ENCODE measurements around the gene WNT8B.
A peak's percentile ranks its signal among the peaks of the same experiment; 100 is the strongest.

The WNT8B gene

DNA sequence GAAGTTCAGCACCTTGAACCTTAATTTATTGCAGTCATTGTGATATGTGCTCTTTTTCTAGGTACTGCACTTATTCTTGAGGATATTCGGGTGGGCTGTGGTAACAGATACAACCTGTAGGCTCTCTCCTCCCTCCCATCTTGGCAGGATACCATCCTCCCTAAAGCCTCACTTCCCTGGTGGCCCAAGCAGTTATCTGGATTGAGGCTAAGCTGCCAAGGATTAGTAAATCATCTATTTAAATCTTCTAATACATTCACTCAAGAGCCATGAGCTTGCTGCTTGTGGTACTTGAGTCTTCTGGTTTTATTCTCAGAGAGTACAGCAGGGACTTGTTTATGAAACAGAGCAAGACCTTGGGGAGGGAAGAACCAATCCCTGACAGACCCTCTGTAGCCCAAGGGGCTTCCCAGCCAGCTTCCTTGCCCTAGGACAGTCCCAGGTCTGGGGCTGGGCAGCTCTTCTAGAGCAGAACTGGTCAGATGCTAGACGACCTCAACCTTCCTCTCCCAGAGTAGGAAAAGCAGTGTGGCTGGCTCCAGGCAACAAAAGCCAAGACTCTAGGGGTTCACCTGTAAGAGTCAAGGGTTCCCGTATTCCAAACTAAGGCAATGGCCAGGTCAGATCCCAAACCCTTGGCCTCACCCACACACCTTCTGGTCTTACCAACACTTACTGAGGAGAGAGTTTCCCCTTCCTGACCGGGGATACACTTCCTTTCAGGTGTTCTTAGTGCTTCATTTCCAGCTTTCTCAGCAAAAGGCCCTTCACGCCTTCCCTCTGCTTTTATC is 21.3 kb downstream of the WNT8B start:
- no peak for DNase-seq

DNA sequence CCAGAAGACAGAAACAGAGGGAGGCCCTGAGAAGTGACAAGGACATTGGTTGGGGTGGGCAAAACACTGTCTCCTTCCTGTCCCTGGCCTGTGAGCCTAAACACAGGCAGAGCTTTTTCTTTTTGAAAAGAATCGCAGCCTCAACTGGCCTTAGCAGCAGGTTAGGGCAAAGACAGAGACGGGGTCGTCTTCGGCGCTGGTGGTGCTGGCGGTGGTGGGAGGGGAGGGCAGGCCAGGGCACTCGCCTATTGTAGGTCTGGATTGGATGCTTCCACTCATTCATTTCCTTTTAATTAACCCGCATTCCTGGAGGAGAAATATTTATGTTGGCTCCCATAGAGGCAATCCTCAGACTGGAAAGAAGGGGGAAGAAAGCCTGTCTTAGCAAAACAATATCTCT is 22.6 kb downstream of the WNT8B start:
- DNase-seq: no peak

GRCh38 chr10:100485801-100486495 is 23.1 kb downstream of the WNT8B start:
- no peak for DNase-seq

DNA sequence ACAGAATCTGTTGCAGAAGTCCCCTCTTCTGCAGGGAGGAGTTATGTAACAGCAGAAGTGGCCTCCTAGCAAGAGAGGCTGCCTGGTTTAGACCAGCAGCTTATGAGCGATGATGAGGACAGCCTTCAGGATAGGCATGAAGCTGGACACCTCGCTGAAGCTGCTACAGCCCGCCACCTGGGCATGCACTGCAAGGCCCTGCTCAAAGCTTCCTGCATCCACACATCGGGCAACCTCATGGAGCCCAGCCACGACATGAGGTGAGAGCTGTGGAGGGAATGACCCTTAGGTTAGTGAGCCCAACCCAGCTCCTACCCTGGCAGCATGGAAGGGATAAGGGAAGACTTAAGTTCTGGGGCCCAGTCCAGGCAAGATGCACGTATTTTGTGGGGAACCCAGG is 24.7 kb downstream of the WNT8B start:
- DNase-seq: no peak

- DNase-seq: no peak
Measured at GRCh38 chr10:100489396-100489795, 26.6 kb downstream of the WNT8B start.

DNA sequence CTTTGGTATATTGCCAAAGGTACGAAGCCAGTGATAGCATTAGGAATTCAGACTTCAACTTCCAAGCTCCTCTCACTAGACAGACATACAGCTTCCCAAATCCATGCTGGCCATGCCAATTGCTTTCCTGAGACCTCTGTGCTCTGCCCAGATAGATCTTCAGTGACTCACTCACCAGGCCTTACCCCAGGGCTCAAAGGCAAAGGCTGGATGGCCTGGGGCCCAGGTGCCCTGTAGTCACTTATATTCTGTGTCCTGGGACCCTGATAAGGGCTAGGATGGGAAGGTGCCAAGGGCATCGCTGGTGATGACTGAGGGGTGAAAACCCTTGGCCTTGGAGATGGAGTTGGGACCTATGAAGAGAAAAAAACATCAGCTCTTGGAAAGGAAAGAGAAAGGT is 27.7 kb downstream of the WNT8B start:
- no peak for DNase-seq

DNA sequence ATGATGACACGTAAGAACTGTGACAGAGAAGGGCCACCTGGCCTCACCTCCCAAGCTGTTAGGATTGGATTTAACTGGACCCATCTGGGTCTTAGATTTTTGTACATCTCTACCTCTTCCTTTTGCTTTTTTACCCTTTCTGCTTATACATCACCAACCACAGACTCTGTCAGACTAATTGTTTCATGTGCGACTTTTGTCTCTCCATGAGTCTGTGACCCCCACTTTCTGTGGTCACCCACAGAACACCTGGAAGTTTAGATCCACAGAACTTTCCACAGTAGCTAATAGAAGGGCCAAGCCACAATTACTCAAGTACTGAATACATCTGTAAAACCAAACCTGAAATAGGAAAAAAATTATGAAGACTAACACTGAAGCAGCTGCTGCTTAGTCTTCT is 33.8 kb downstream of the WNT8B start:
- no peak for DNase-seq

DNA sequence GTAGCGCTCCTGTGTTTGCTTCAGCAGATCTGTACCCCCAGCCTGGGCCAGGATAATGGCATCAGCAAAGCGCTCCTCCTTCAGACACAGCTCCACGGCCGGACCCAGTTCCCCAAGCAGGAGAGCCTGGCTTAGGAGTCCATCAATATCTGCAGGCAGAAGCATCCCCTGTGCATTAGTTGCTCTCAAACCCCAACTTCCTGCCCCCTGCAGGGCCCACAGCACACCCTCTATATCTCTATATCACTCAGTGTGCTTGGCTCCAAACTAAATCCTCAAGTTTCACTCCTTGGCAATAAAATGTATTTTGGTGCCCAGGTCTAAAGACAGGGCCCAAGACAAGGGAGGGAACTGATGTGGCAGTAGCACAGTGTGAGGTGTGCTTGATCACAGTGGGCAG is 35.2 kb downstream of the WNT8B start:
- no peak for DNase-seq

- DNase-seq: no peak
Measured at GRCh38 chr10:100501423-100501822, 38.6 kb downstream of the WNT8B start.

GRCh38 chr10:100502926-100503494 is 40.2 kb downstream of the WNT8B start:
- no peak for DNase-seq

DNA sequence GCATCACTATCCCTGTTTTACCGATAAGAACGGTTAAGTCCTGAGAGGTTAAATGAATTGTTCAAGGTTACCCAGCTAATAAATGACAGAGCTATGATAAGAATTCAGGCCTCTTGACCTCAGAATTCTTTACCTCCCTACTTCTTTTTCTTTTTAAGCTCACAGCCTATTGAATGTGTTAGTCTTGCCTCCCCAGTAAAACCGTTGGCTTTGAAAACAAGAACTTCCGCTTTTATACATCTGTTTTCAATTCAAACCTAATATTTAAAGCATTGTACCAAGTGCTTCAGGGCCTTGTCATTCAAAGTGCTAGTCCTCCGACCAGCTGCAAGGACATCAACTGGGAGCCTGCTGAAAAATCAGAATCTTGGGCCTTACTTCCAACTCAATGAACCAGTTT is 41.3 kb downstream of the WNT8B start:
- DNase-seq: no peak

DNA sequence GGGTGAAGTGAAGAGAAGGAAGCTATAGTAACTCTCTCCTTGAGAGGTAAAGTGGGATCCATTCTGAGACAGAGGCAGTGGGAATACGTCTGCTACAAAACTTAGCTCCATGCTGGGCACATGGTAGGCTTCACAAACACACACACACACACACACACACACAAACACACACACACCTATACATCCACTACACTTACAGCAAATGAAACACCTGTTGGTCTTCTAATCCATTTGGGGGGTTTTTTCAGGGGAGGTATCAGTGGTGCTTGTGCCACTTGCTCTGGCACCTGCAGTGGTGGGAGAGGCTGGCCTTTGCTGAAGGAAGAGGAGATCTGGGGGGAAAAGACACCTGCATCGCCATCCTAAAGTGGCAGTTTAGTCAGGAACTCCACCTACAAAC is 42.4 kb downstream of the WNT8B start:
- no peak for DNase-seq

DNA sequence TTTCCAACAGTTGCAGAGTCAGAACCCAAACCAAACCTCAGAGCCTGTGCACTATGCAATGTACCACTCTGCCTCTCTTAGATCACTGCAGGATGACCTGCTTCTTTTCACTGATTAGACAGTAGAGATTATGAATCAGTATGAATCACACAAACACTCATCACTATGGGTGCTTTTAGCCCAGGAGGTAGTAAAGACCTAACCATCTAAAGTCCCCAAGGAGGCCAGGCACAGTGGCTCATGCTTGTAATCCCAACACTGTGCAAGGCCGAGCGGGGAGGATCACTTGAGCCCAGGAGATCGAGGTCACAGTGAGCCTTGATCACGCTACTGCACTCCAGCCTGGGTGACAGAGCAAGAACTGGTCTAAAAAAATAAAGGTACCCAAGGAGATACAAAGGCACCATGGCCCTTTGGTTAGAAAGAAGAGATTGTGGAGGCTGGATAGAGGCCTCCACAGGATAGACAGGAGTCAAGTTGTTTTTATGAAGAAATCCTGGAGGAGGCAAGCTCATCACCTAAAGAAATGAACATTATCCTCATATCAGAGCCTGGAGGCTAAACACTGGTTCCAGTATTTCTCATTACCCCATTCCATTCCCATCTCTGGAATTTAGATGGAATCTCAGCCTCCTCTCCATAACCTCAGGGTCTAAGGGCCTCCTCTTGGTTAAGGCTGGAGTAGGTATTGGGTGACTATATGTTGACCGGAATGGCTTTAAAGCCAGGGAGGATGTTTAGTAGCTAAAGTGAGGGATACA is 44.0 kb downstream of the WNT8B start:
- DNase-seq: no peak

DNA sequence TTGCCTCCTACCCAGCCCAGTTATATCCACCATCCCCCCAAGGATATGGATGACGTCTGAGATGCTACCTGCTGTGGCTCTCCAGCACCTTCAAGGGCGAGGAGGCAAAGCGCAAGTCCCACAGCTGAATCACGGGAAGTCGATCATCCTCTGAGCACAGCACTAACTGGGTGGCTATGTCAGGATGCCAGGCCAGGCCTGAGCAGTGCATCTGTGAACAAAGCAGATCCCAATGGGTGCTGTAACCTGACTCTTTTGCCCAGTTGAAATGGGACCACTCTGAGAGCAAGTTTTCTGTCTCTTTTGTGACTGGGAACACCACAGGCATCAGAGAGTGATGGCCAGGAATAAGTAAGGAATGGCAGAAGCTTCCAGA is 44.5 kb downstream of the WNT8B start:
- no peak for DNase-seq

- no peak for DNase-seq
Measured at GRCh38 chr10:100508266-100508665, 45.5 kb downstream of the WNT8B start.

DNA sequence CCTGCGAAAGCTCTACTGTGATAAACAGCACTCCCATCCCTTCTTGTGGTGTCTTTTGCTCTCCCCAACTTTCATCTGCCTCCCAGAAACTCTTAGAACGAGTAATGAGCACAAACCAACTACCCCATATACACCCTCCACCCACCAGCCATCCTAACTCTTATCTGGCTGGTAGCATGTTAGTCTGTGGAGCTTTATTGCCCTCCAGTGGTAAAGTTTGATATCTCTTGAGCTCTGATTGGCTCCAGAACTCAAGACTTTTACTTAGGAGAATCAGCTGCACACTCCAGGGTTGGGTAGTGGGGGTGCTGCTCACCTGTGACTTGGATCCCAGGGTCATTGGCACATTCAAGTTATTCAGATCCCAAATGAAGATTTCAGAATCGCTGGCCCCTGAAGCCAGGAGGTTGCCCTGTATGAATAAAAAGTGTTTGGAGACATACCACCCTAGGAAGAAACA is 45.9 kb downstream of the WNT8B start:
- peak; percentile 54 for DNase-seq

DNA sequence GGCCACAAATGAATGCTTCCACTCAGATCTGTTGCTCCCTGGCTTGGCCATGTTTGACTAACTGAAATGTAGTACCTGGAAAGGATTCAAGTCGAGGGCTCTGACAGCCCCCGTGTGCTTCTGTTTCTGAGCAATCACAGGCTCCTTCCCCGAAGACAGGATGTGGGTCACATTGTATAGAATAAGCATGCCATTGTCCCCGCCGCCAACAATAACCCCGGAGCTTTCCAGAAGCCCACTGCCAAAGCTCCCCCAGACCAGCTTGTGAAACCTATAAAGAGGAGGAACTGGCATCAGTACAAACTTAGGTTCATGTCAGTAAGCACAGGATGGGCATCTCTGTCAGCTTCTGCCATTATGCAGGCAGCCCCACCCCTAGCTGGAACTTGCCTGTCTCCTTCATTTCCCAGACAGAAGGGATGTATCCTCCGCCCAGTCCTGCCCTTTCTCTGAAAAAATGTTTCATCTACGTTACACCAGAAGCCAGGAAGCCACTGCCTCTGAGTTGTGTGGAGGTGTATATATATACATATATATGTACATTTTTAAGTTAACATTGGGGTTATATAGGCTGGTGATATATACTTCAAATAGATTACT is 46.5 kb downstream of the WNT8B start:
- DNase-seq: no peak

DNA sequence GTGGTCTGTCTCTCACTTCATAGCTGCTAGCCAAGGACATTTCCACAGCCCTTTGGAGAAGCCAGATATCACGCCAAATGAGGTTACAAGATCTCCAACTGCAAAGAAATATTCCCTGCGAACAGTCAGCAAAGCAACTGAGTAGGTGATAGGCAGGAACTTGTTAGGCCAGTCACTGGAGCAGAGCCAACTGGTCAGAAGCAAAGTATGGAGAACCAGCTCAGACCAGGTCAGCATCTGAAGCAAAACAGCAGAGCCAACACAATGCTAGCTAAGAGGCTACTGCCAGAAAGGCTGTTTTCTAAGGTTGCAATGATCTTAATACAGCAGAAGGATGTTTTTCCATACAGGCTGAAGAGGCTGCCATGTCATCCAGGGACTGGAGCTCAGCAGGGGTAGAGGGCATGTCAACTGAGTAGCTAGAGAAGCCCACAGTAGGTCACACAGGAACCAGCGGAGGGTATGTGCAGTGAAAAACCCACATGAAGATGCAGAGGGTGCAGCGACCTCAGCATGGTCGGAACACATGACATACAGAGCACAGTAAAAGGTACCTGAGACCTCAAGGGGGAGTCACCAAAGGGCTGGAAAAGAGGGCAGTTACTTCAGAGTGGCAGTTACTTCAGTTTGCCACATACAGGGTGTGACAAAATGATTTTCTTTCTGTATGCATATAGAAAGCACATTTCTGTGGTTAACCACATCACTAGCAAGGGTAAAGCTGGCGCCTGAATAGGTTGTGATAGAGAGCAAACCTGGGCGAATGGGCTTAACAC is 47.9 kb downstream of the WNT8B start:
- DNase-seq: no peak

GRCh38 chr10:100515612-100516011 is 52.8 kb downstream of the WNT8B start:
- no peak for DNase-seq

DNA sequence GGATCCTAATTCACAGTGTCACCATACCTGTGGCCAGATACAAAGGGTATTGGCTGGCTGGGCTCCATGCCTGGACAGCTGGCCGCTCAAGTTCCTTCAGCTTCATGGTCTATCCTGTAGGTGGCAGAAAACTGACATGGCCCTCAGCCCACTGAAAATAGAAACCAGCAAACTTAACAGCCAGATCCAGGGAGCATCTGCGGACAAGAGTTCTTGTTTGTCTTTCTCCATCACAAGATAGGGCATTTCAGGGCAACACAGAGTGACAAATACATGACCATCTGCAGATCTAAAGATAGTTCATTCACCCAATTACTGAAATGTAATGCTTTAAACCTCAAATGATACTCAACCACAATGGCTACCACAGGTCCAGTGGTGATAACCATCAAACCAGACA is 54.0 kb downstream of the WNT8B start:
- DNase-seq: no peak

- peak; percentile 19 for DNase-seq
Measured at GRCh38 chr10:100518761-100519241, 56.0 kb downstream of the WNT8B start.

Measured in NCI-H1694 treated with DMSO at 0.1 percent for 48 hours (cell line).